SK-N-SH (cell line): ENCODE measurements around the gene FAM168A. TPM values are rescaled to one million over a fixed set of nuclear protein-coding genes. Genes with fewer than 3 reads are reported as not detected.

Source experiments
- CTCF ChIA-PET: fragments of 300-600, 350-600 bp; formaldehyde crosslinking; extraction: SDS; loops from one replicate; lab custom pipeline; 2021; lab: Yijun Ruan, JAX
- POLR2A ChIA-PET: fragments of 350-600 bp; sonication (Branson Sonifier 250); formaldehyde crosslinking; extraction: SDS; loops from one replicate; lab custom pipeline; 2020; ENCODE audit warnings: antibody characterized with exemption, inconsistent platforms; lab: Yijun Ruan, JAX
- DNase-seq: peaks from one replicate; pipeline ENCODE4 v3.0.0; 2012
- H2AFZ ChIP-seq: fragments of 200-600 bp; sonication (generic); 2 replicates; pipeline ENCODE4 v1.8.1; 2016; ENCODE audit warnings: antibody characterized with exemption, mild to moderate bottlenecking, low read depth
- H3F3A ChIP-seq: fragments of 200-600 bp; sonication (generic); replicated peaks from 2 replicates; pipeline ENCODE3; 2016; ENCODE audit warnings: antibody characterized with exemption, mild to moderate bottlenecking; ENCODE audit not compliant: insufficient read depth
- H3K27ac ChIP-seq, 2 experiments: fragments of 200-500 bp in 1 of 2; fragments of 200-600 bp in 1 of 2; sonication (Bioruptor generic) in 1 of 2; sonication (generic), shearing (Covaris generic) in 1 of 2; 2 replicates each; pipeline versions ENCODE4 v1.5.1 to v1.6.1; 2014 to 2016; ENCODE audit warnings: low read depth in 2 of 2, inconsistent platforms in 1 of 2, low read length in 1 of 2, mild to moderate bottlenecking in 1 of 2, mixed read lengths in 1 of 2
- H3K27me3 ChIP-seq: fragments of 200-600 bp; sonication (generic), shearing (Covaris generic); 2 replicates; pipeline ENCODE4 v1.6.1; 2016; ENCODE audit warnings: mixed run types; ENCODE audit not compliant: insufficient read depth
- H3K36me3 ChIP-seq, 2 experiments: fragments of 200-500 bp in 1 of 2; fragments of 200-600 bp in 1 of 2; sonication (Bioruptor generic) in 1 of 2; sonication (generic) in 1 of 2; replicated peaks in 1 of 2; 2 replicates each; pipeline versions ENCODE3 to v1.5.1; 2014 to 2016; ENCODE audit warnings: low read length in 1 of 2, mild to moderate bottlenecking in 1 of 2; ENCODE audit not compliant: insufficient read depth in 2 of 2, control insufficient read depth in 1 of 2
- H3K4me1 ChIP-seq, 2 experiments: fragments of 200-500 bp in 1 of 2; fragments of 200-600 bp in 1 of 2; sonication (Bioruptor generic) in 1 of 2; sonication (generic), shearing (Covaris generic) in 1 of 2; 2 replicates each; pipeline versions ENCODE4 v1.5.1 to v1.6.1; 2014 to 2016; ENCODE audit warnings: low read depth in 1 of 2, low read length in 1 of 2, mixed run types in 1 of 2; ENCODE audit not compliant: insufficient read depth in 2 of 2, control insufficient read depth in 1 of 2
- H3K4me2 ChIP-seq: fragments of 200-600 bp; sonication (generic), shearing (Covaris generic); 2 replicates; pipeline ENCODE4 v1.6.1; 2017; ENCODE audit warnings: mixed run types
- H3K4me3 ChIP-seq, 2 experiments: fragments of 200-500 bp in 1 of 2; fragments of 200-600 bp in 1 of 2; sonication (Bioruptor generic) in 1 of 2; sonication (generic), shearing (Covaris generic) in 1 of 2; 2 replicates each; pipeline versions ENCODE4 v1.5.1 to v1.8.1; 2014 to 2016; ENCODE audit warnings: low read depth in 2 of 2, inconsistent platforms in 1 of 2, low read length in 1 of 2, mild to moderate bottlenecking in 1 of 2, mixed read lengths in 1 of 2, moderate library complexity in 1 of 2
- H3K79me2 ChIP-seq: fragments of 200-600 bp; sonication (generic); 2 replicates; pipeline ENCODE4 v1.8.1; 2017; ENCODE audit warnings: mild to moderate bottlenecking; ENCODE audit not compliant: insufficient read depth
- H3K9ac ChIP-seq: fragments of 200-600 bp; sonication (generic); 2 replicates; pipeline ENCODE4 v1.6.1; 2017; ENCODE audit warnings: mixed run types
- H3K9me2 ChIP-seq: fragments of 200-600 bp; sonication (generic); 2 replicates; pipeline ENCODE4 v1.6.1; 2017; ENCODE audit warnings: mixed run types
- H3K9me3 ChIP-seq: fragments of 200-600 bp; sonication (generic); 2 replicates; pipeline ENCODE4 v1.6.1; 2017; ENCODE audit warnings: mixed run types, mild to moderate bottlenecking, moderate library complexity
- H4K20me1 ChIP-seq: fragments of 200-600 bp; sonication (generic); 2 replicates; pipeline ENCODE4 v1.6.1; 2017; ENCODE audit warnings: mild to moderate bottlenecking, mixed run types; ENCODE audit not compliant: insufficient read depth
- CHD2 ChIP-seq: fragments of 150-350 bp; IDR thresholded peaks from 2 replicates; pipeline ENCODE4 v1.6.1; 2018; ENCODE audit warnings: low read length; ENCODE audit not compliant: partially characterized antibody
- ELF1 ChIP-seq: IDR thresholded peaks from 2 replicates; pipeline ENCODE4 v1.4.0; 2012
- EP300 ChIP-seq, 2 experiments: IDR thresholded peaks; 2 replicates each; pipeline versions ENCODE4 v1.4.0 to v1.6.1; 2012; ENCODE audit warnings: borderline replicate concordance in 1 of 2, low read depth in 1 of 2, low read length in 1 of 2
- EZH2phosphoT487 ChIP-seq: fragments of 200-600 bp; sonication (generic); IDR thresholded peaks from 2 replicates; pipeline ENCODE4 v1.6.1; 2017; ENCODE audit warnings: low read depth, mixed run types, mild to moderate bottlenecking, antibody characterized with exemption, moderate library complexity, borderline replicate concordance
- FOSL2 ChIP-seq: IDR thresholded peaks from 2 replicates; pipeline ENCODE4 v1.4.0; 2012; ENCODE audit warnings: low read depth, mild to moderate bottlenecking, moderate library complexity, borderline replicate concordance
- FOXM1 ChIP-seq: IDR thresholded peaks from 2 replicates; pipeline ENCODE4 v1.4.0; 2012; ENCODE audit warnings: low read depth, mild to moderate bottlenecking
- GABPA ChIP-seq: IDR thresholded peaks from 2 replicates; pipeline ENCODE4 v1.4.0; 2012; ENCODE audit warnings: low read depth, mild to moderate bottlenecking
- MEF2A ChIP-seq: IDR thresholded peaks from 2 replicates; pipeline ENCODE4 v1.4.0; 2012; ENCODE audit warnings: low read depth, borderline replicate concordance
- MXI1 ChIP-seq: IDR thresholded peaks from 2 replicates; pipeline ENCODE4 v1.6.1; 2012; ENCODE audit warnings: mild to moderate bottlenecking, low read depth, low read length, improper control_type of control experiment
- NFIC ChIP-seq: IDR thresholded peaks from 2 replicates; pipeline ENCODE4 v1.4.0; 2012; ENCODE audit warnings: borderline replicate concordance
- NRF1 ChIP-seq: IDR thresholded peaks from 2 replicates; pipeline ENCODE4 v1.6.1; 2012; ENCODE audit warnings: low read depth, mild to moderate bottlenecking, low read length
- POLR2AphosphoS5 ChIP-seq: IDR thresholded peaks from 2 replicates; pipeline ENCODE4 v1.6.1; 2012; ENCODE audit warnings: low read depth, low read length
- RAD21 ChIP-seq: IDR thresholded peaks from 2 replicates; pipeline ENCODE4 v1.6.1; 2012; ENCODE audit warnings: mild to moderate bottlenecking, low read length
- RFX5 ChIP-seq: IDR thresholded peaks from 2 replicates; pipeline ENCODE4 v1.6.1; 2012; ENCODE audit warnings: mild to moderate bottlenecking, improper control_type of control experiment, low read length
- TEAD4 ChIP-seq: IDR thresholded peaks from 2 replicates; pipeline ENCODE4 v1.4.0; 2012; ENCODE audit warnings: mild to moderate bottlenecking, borderline replicate concordance; ENCODE audit not compliant: insufficient read depth
- YY1 ChIP-seq: IDR thresholded peaks from 2 replicates; pipeline ENCODE4 v1.4.0; 2012; ENCODE audit warnings: low read depth, mild to moderate bottlenecking
- WGBS: methylation state at CpG from one replicate; pipeline ENCODE4 v1.1.6; 2017; ENCODE audit warnings: low lambda C conversion rate; 5-methylcytosine and 5-hydroxymethylcytosine counted together
- polyA plus RNA-seq, 3 experiments: library from polyadenylated mRNA; depleted of rRNA; stranded (reverse); fragments of >200 nt; gene quantifications; 2 replicates each; pipeline ENCODE4 v1.2.3, GENCODE V29; 2012
- TF ChIP-seq, protein P1 (sequence below): fragments of 150-350 bp; IDR thresholded peaks from 2 replicates; pipeline ENCODE4 v1.6.1; 2016; ENCODE audit warnings: mild to moderate bottlenecking, low read depth, low read length
- TF ChIP-seq, protein P2 (sequence below): fragments of 150-350 bp; IDR thresholded peaks from 2 replicates; pipeline ENCODE4 v1.6.1; 2017; ENCODE audit warnings: antibody characterized with exemption, low read length, low read depth, borderline replicate concordance
- TF ChIP-seq, protein P3 (sequence below): fragments of 200-600 bp; sonication (generic); IDR thresholded peaks from 2 replicates; pipeline ENCODE4 v1.6.1; 2017; ENCODE audit warnings: antibody characterized with exemption, mild to moderate bottlenecking, moderate library complexity
- TF ChIP-seq, protein P4 (sequence below): IDR thresholded peaks from 2 replicates; pipeline ENCODE4 v1.4.0; 2012; ENCODE audit warnings: low read depth, borderline replicate concordance
- TF ChIP-seq, protein P5 (sequence below): IDR thresholded peaks from 2 replicates; pipeline ENCODE4 v1.4.0; 2012; ENCODE audit warnings: low read depth

The FAM168A gene
- polyA plus RNA-seq, 1 of the 3 experiments (the other 2 are of a cell fraction): 17.8 TPM

DNA sequence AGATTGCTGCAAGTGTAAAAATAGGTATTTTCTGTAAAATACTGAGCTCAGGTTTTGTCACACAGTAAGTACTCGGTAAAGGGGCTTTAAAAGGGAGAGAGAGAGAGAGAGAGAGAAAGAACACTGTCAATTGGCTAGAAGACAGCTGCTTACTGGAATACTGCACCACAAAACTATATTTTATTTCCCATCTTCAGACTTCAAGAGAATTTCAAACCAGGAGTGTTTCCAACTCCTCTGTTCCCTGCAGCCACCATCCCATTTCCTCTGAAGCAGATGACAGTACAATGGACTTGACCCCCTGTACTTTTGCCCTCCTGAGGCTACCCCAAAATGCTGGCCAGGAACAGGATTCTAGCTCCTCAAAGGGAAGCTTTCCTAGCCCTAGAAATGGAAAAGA lies 132.0 kb downstream of the FAM168A start:
- CTCF ChIA-PET: interaction anchor here (1.0 to 8.1 kb wide), 6 partner anchors 10 to 195 kb away, joined by 3 to 85 read pairs (median 8); no protein-coding TSS in a partner anchor
- TF ChIP-seq NRF1 (no peak), MEF2A (no peak)
- TF ChIP-seq, all 33 proteins: peak for 0
- DNase-seq: no peak
- Histone ChIP-seq H3K79me2 (no peaks in the 10 kb centered on the region), H3K27me3 (no peaks in the 10 kb centered on the region), H3K4me1 (peaks cover 17 to 27% of the 10 kb centered on the region in 2 experiments), H3K9me3 (no peaks in the 10 kb centered on the region), H3K36me3 (peaks cover 0 to 2% of the 10 kb centered on the region in 2 experiments), H3F3A (peaks cover 17% of the 10 kb centered on the region), H3K9ac (no peak overlapping the region), H4K20me1 (no peaks in the 10 kb centered on the region), H3K9me2 (no peaks in the 10 kb centered on the region), H3K27ac (peak overlapping the region; percentile 47 to 64; a peak in 3 of 4 replicates), H3K4me2 (no peak overlapping the region), H3K4me3 (no peak overlapping the region), H2AFZ (no peak overlapping the region)
- 71% methylated on average over 1 of the region's 1 CpG for WGBS
- POLR2A ChIA-PET: interaction anchor here (0.6 kb wide), 1 partner anchor 34 kb away, joined by 3 read pairs; no protein-coding TSS in a partner anchor

DNA sequence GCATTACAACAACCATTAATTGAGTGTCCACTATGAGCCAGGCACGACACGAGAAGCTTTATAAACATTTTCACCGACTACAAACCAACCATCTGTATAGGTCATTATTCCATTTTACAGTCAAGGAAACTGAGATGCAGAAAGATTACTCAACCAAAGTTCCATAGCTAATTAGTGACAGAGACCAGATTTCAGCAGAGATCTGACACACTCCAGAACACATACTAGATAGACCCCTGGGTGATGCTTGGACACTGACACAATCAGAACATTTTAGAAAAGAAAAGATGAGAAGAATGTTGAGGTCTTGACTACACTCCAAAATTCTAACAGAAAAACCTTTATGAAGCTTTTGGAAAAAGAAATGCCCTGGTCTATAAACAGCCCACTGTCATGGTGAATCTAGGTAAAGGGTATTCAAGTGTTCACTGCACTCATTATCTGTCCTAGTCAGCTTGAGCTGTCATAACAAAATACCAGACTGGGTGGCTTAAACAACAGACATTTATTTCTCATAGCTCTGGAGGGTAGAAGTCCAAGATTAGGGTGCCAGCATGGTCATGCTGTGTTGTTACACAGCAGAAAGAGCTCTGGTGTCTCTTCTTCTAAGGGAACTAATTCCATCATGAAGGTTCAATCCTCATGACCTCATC lies 132.8 kb downstream of the FAM168A start:
- no peaks in the 10 kb centered on the region for H3K79me2 ChIP-seq
- no peak overlapping the region for H2AFZ ChIP-seq
- H3K4me3 ChIP-seq: no peak overlapping the region
- H3K4me2 ChIP-seq: no peak overlapping the region
- WGBS: 58% methylated on average over 3 of the region's 3 CpGs
- H4K20me1 ChIP-seq: no peaks in the 10 kb centered on the region
- no peaks in the 10 kb centered on the region for H3K9me2 ChIP-seq
- H3K9me3 ChIP-seq: no peaks in the 10 kb centered on the region
- ChIA-PET CTCF (interaction anchor here (0.8 to 8.1 kb wide), 7 partner anchors 10 to 196 kb away, joined by 3 to 85 read pairs (median 3); no protein-coding TSS in a partner anchor), POLR2A (interaction anchor here (0.6 kb wide), 1 partner anchor 34 kb away, joined by 3 read pairs; no protein-coding TSS in a partner anchor)
- peaks cover 17% of the 10 kb centered on the region for H3F3A ChIP-seq
- peak overlapping the region; percentile 47 to 64 for H3K27ac ChIP-seq
- H3K27me3 ChIP-seq: no peaks in the 10 kb centered on the region
- peak; percentile 36 for DNase-seq
- peaks cover 0 to 2% of the 10 kb centered on the region in 2 experiments for H3K36me3 ChIP-seq
- peaks cover 17 to 27% of the 10 kb centered on the region in 2 experiments for H3K4me1 ChIP-seq
- H3K9ac ChIP-seq: no peak overlapping the region
- TF ChIP-seq GABPA (no peak), CHD2 (no peak), FOXM1 (no peak), YY1 (no peak), MXI1 (no peak), EZH2phosphoT487 (no peak), FOSL2 (no peak), NFIC (peak; percentile 39; the same call in 1 of the 2 replicates), RAD21 (no peak), MEF2A (no peak), POLR2AphosphoS5 (peak; percentile 51; the same call in 1 of the 2 replicates), TEAD4 (no peak; the same call in 1 of the 2 replicates), EP300 (IDR thresholded peaks at IDR 0.05; ENCODE audit: borderline replicate concordance in 1 of 2, low read depth in 1 of 2, low read length in 1 of 2) (peak; percentile 33 to 43; a peak in 2 of 4 replicates), RFX5 (no peak), ELF1 (no peak)
- TF ChIP-seq, protein P1, sequence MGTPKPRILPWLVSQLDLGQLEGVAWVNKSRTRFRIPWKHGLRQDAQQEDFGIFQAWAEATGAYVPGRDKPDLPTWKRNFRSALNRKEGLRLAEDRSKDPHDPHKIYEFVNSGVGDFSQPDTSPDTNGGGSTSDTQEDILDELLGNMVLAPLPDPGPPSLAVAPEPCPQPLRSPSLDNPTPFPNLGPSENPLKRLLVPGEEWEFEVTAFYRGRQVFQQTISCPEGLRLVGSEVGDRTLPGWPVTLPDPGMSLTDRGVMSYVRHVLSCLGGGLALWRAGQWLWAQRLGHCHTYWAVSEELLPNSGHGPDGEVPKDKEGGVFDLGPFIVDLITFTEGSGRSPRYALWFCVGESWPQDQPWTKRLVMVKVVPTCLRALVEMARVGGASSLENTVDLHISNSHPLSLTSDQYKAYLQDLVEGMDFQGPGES: no peak
- TF ChIP-seq, protein P2, sequence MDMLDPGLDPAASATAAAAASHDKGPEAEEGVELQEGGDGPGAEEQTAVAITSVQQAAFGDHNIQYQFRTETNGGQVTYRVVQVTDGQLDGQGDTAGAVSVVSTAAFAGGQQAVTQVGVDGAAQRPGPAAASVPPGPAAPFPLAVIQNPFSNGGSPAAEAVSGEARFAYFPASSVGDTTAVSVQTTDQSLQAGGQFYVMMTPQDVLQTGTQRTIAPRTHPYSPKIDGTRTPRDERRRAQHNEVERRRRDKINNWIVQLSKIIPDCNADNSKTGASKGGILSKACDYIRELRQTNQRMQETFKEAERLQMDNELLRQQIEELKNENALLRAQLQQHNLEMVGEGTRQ: no peak
- TF ChIP-seq, protein P3, sequence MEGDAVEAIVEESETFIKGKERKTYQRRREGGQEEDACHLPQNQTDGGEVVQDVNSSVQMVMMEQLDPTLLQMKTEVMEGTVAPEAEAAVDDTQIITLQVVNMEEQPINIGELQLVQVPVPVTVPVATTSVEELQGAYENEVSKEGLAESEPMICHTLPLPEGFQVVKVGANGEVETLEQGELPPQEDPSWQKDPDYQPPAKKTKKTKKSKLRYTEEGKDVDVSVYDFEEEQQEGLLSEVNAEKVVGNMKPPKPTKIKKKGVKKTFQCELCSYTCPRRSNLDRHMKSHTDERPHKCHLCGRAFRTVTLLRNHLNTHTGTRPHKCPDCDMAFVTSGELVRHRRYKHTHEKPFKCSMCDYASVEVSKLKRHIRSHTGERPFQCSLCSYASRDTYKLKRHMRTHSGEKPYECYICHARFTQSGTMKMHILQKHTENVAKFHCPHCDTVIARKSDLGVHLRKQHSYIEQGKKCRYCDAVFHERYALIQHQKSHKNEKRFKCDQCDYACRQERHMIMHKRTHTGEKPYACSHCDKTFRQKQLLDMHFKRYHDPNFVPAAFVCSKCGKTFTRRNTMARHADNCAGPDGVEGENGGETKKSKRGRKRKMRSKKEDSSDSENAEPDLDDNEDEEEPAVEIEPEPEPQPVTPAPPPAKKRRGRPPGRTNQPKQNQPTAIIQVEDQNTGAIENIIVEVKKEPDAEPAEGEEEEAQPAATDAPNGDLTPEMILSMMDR: no peak
- TF ChIP-seq, protein P4, sequence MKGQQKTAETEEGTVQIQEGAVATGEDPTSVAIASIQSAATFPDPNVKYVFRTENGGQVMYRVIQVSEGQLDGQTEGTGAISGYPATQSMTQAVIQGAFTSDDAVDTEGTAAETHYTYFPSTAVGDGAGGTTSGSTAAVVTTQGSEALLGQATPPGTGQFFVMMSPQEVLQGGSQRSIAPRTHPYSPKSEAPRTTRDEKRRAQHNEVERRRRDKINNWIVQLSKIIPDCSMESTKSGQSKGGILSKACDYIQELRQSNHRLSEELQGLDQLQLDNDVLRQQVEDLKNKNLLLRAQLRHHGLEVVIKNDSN: no peak
- TF ChIP-seq, protein P5, sequence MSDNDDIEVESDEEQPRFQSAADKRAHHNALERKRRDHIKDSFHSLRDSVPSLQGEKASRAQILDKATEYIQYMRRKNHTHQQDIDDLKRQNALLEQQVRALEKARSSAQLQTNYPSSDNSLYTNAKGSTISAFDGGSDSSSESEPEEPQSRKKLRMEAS: no peak
